GM19452 (cell line): ENCODE results near the gene CASZ1.

Experiments
- ATAC-seq: cut with Tn5 transposase; IDR thresholded peaks from one replicate; pipeline ENCODE4 v1.9.1; 2021; ENCODE audit not compliant: unreplicated experiment

Gene CASZ1

DNA sequence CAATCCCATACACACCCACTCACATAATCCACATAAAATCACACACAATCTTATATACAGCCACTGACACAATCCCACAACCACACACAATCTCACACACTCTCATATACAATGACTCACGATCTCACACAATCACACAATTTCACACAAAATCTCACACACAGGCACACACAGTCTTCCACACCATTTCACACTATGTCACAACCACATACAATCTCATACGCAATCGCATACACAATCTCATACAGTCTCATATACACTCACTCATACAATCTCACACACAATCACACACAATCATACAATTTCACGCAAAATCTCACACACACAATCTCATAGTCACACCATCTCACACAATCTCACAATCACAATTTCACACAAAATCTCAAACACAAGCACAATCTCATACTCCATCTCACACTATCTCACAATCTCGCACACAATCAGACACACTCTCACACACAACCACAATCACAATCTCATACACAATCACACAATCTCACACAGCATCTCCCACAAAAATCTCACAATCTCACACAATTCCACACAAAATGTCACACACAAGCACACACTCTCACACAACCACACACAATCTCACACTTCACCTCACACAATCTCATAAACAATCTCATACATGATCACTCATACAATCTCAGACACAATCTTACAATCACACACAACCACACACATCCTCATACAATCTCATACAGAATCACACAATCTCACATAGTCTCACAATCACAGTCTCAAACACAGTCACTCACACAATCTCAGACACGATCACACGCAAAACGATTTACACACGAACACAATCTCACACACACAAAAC, 18.5 kb downstream of the CASZ1 start:
- no peak for ATAC-seq

DNA sequence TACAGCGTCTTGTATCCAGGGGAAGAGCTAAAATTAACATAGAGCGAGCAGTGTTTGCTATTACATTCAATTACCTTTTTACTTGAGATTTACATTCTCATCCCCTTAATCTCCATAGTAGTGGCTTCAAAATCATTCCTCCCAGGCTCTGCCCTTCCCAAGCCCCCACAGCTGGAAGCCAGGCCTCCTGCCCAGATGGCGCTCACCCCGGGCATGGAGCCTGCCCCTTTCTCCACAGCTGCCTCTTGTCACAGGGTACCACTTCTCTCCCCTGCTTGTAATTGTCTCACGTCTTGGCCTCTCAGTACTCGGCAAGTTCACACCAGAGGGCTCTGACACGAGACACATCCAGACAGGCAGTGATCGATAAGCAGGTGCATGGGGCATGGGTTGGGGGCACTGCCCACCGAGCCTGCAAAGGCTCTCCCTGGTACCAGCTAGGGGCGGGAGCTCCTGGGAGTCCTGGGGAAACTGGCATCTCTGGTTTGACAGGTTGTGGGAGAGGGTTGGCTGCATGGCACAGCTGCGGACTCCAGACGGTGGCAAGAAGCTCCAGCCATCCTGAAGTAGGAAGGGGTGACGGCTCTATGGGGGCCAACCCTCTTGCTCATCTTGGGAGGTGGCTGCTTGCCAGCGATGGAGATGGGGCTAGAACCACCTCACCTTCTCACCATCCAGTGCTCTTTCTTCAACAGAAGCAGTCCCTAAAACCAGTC, 20.1 kb downstream of the CASZ1 start:
- ATAC-seq, result no peak

DNA sequence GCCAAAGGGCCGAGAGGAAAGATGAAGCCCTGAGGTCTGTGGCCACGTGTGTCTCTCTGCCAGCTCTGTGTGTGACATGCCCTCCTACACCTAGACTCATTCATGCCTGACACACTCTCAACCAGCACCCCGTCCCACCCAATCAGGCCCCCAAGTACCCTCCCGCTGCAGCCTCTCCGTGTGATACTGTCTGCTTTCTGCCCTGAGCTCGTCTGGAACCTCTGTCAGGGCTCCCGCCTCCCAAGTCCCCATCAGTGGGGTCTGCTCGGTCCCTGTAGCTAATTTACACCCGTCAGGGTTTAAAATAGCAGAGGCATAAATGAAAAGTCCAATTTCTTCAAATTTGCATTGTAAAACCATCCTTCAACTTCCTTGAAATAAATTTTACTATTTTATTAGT, 20.7 kb downstream of the CASZ1 start:
- ATAC-seq, result no peak

DNA sequence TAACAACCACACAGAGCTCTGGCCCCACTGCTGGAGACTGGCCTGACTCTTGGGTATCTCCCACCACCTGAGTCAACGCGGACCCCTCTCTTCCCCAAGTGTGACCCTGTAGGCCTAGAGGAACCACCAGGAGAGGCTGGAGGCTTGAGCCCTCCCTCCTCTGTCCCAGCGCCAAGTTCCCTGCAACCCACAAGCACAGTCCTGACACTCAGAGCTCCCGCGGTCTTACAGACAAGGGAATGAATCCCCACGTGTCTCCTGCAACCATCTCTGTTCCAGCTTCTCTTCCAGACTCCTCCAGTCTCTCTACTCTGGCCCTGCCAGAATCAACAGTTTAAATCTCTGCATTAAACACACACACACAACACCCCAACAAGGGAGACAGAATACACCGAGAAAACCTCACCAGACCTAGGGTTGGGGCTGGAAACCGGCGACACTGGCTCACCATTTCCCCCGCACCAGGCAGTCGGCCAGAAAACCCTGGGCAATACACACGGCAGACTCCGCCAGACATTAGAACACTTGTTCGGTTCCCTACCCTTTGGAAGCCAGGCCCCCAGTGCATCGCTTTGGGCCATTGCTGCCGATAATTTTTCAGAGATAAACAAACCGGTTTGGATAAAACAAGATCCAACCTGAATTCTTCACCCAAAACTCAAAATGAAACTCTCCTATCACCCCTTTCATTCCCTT, 21.7 kb downstream of the CASZ1 start:
- no peak for ATAC-seq

DNA sequence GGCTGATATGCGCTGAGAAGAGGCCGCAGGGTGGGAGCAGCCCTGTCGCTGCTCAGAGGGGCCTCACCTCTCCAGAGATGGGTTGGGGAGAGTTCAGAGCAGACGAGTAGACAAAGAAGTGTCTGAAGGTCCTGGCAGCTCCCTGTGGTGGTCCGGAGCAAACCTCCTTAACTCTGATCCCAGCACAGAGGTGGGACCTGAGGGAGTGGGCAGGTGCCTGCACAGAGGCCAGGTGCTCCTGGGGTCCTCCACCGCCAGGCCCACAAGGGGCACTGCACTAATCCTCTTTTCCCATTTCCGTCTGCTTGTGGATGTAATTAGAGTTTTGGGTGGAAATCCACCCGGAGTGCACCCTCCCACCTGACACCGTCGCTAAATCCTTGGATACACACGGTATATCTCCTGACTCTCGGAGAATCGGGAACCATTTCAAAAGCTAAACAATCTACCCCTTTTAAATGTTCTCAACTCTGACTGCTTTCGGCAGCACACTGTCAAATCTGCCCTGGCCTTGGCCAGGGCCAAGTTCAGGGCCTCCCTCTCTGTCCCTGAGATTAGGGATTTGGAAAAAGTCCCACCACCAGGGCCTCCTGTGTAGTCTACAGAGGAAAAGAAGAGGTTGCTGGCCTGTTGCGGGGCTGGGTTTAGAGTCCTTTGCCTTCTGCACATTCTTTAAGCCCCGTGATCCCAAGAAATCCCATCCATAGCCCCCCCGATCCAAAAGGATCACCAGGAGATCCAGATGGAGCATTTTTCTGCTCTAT, 22.4 kb downstream of the CASZ1 start:
- no peak for ATAC-seq

DNA sequence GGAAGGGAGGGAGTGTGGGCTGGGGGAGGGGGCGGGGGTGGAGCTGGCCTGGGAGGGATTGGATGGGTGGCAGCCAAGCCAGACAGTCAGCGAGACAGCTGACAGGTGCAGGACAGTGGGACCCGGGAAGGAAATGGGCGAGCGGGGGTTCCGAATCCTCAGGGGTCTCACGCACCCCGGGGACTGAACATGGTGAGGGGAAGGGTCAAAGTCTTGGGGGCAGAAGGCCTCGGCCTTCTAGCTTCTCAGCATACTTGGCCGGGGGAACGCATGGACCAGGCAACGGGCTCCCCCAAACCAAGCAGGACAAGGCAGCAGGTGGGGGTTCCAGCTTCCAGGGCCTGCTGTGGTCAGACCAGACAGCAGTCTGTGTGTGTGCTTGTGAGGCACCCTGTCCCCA, 23.1 kb downstream of the CASZ1 start:
- ATAC-seq, result no peak

DNA sequence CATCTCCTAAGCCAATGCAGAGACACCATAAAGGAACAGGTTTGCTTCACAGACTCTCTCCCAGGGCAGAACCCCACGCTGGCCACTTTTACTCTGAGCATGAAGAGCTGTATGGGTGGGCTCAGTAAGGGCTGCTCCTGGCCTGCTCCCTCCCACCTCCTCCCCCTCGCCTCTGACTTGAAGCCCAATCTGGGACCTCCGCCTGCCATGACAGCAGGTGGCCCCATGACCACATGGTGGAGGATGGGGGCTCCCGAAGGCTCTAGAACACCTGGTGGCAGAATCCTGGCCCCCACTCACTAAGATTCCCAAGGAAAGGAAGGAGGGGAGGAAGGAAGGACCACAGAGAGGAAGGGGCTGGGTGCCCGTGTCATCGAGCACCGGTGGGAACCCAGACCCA, 23.7 kb downstream of the CASZ1 start:
- no peak for ATAC-seq

DNA sequence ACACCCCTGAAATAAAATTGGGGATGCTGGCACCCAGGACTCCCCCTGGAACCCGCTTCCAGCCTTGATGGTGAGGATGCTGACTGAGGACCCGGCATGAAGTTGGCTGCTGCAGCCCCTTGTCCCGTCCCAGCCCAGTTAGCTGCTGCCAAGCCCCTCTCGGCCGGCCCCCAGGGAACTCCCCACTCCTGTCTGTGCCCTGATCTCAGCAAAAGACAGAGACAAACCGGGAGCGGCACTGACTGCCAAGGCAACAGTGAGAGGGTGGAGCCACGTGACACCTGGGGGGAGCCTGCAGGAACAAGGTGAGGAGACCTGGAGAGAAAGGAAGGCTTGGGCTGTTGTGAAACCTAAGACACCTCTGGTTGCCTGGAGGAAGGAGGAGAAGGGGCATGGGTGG, 24.7 kb downstream of the CASZ1 start:
- no peak for ATAC-seq

DNA sequence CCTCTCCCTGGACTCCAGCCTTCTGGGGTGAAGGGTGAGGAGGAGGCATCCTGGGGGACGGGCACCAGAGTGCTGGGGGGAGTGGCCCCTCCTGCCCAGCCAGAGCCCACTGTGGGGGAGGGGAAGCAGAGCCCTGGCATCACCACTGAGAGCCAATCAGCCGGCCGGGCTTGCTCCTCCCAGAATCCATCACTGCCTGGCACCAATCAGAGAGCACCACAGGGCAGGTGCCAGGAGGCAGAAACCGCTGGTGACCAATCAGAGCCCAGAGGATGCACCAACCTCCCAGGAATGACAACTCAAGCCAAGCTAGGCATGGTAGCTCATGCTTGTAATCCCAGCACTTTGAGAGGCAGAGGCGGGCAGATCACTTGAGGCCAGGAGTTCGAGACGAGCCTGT, 27.9 kb downstream of the CASZ1 start:
- no peak for ATAC-seq

DNA sequence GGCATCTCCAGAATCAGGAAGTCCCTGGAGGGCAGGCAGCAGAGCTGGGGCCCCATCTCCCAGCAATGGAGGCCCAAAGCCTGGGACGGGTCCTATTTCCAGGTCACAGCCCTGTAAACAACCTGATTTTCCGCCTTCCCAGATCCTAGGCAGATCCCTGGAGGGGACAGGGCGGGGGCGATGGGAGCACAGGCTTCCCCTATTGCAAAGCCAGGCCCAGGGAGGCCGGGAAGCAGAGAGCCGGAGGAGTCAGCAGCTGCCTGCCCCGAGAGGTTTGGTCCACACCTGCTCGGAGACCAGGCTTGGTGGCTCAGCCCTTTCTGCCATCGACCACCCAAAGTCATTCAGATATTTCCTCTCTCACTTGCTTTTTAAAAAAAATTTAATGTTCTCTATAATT, 29.2 kb downstream of the CASZ1 start:
- ATAC-seq, result no peak

DNA sequence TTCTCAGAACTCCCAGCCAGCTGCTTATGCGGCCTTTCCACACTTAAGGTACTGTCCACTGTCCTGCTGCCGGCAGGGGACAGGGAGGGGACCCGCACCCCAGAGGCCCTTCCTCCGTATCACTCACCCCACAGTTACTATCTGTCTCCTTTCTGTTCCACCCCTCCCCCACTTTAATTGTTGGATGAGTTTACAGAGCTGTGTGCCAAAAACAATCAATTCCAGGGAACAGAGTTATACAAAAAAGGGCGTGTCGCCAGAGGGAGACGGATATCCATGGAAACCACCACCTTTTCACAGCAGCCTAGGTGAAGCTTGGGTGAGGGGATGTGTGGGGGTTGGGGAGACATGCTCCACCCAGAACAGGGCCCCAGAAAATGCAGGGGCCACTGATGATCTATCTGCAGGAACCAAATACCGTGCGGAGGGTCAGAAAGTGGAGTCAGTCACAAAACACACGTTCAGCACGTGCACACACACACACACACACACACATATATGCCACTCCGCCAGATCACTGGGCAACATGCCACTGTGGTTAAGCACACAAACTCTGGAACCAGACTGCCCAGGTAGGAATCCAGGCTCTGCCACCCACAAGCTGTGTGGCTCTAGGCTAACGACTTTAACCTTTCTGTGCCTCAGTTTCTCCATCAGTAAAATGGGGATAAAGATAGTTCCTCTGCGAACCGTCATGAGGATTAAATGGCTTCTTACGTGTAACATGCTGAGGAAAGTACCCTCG, 30.5 kb downstream of the CASZ1 start:
- no peak for ATAC-seq

DNA sequence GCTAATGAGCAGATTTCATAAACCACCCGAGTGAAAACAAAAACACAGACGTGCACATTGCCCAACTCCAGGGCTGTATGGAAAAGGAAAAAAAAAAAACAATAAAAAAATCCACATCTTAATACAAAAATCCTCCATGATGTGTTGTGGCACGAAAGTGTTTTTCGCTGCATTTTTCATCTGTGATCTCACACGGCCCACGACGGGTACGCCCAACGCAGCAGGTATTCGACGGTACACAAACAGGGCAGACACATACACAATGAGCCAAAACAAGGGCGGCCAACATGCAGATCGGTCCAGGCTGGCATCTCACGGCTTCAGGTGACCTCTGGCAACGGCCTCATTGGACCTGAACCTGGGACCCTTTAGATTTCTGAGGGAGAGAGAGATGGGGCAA, 31.1 kb downstream of the CASZ1 start:
- ATAC-seq, result no peak

DNA sequence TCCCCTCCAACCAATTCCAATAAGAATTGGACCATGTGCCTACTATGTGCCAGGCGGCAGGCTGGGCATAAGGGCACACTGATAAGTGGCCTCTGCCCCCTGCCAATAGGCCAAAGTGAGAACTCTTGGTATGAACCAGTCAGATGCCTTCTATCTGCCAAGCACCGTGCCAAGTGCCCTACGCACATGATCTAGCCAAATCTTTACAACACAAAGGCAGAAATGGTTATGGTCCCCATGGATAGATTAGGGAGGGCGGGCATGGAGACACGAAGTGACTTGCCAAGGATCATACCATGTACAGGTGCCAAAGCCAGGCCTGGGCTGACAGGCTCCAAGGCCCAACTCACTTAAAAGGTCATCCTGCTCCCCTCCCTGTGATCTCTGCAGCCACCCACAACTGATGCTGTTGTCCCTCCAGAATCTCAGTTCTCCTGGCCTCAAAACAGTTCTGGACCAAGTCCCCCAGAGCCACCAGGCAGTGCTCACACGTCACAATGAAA, 32.1 kb downstream of the CASZ1 start:
- no peak for ATAC-seq

DNA sequence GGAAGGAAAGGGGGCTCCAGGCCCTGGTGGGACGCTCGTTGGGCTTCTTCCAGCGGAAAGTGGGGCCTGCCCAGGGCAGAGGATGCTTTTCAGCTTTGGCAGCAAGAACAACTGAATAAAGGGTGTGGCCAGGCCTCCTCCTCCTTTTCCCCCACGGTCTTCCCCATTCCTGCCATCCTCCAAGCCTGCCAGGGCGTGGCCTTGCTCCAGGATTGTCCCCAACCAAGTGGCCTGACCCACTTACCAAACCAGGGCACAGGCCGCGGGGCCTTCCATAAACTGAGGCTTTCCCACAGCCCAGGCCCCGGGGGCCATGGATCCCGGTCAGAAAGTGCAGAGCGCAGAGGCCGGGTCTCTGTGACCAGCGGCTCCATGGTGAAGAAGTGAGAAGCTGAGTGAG, 33.6 kb downstream of the CASZ1 start:
- no peak for ATAC-seq

DNA sequence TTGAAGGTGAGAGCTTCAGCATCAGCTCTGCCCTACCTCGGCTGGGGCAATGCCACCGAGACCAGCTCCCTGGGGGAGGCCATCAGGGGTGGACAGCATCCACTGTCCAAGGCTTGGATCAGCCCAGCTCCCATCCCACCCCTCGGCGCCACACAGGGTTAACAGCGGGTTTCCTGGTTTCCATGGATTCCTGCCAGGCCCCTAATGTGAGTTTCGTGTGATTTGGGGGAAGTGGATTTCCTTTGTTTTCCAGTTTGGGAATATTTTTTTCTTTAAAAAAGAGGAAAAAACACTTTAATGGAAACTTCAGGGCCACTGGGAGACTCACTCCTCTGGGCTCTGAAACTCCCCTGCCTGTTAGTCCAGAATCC, 34.3 kb downstream of the CASZ1 start:
- ATAC-seq, result no peak

DNA sequence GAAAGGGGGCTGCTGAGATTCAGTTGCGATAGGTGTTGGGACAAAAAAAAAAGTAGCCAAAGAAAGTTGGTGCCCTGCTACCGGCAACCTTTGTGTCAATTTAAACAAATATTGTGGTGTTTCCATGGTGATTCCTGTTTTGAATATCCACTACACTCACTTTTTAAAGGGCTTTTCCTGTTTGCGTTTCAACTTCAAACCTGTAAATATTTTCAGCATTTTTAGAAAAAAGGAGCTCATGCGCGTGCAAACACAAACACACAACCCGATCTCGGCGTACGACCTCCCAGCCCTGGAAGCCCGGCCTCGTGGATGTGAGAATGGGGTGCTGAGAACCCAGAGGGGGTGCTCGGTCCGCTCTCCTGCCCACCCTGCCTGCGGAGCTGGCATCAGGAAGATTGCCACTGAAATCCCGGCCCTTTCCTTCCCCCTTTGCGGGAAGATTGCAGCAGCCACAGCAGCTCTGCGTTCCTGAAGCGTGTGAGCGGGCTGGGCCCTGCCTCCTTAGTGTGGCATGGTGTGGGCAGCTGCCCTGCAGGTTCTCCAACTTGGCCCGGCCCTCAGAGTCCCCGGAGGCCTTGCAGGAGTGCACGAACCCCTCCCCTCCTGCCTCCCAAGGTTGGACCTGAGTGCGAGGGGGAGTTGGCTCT, 34.8 kb downstream of the CASZ1 start:
- no peak for ATAC-seq

DNA sequence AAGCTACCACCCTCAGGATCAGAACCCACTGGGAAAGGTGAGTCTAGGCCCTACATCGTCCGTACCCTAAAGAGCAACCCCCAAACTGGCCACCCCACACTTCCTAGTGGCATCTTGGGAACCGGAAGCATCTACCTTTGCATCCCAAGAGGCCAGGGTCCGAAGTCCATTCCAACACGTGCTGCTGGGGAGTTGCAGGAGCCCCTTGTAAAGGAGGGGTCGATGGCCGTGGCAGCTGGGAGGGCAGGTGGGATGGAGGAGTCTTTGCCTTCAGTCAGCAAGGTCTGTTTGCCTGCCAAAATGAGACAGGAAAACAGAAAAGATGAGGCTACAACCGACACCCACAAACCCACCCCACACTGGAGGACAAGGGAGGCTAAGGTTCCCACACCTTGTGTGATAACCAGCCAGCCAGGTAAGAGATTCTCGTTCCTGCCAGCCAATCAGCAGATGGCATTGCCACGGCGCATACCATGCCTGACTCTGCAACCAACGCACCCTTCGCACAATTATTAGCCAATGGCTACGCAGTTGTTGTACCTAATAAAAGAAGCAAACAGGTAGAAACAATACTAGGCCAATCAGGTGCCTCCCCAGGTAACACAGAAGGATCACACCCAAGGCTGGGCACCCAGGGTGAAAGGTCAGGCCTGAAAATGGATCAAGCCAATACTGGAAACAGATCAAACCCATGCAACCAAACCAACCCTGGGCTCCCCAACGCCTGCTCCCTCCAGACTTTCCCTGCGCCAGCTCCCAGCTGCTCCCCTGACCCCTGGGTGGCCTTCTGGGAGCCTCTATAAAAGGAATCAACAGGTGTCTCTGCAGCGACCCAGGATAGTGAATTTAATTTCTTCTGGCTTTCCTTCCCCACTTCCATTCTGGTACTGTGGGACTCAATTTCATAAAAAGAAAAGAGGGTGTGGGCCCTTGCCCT, 35.6 kb downstream of the CASZ1 start:
- no peak for ATAC-seq

DNA sequence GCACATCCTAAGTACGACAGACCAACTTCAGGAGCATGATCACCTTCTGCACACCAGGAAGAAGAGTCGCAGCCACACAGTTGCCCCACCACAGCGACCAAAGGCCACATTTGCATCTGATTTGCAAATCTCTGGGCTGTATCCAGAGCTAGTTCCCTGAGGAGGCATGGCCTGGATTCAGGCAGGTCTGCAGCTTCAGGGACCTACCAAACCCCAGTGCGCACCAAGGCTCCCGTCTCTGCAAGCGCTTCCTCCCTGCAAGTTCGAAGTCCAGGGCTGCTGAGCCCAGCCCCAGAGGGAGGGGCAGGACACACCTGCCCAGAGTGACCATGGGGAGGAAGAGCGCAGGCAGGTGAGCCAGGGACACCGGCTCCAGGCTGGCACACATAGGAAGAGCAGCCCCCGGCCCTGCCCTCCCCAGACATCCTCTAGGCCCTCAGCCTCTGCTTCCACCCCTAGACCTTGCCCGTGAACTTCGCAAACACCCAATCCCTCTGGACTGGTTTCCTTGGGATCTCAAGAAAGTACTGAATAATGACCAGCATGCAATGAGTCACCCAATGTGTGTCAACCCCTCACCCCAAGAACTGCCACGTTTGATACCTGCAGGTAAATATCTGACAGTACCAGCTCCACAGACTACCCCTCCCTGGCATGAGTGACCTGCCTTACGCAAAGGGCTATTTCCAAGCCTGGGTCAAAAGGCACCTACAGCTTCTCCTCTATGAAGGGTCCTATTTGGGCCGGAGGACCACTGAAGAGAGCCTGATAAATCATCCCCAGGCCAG, 36.8 kb downstream of the CASZ1 start:
- no peak for ATAC-seq
